ENCODE measurements around the gene TBC1D9B.

Gene TBC1D9B

GRCh38 chr5:179900206-179900605 lies 7.5 kb downstream of the TBC1D9B start:
- Histone ChIP-seq H3K9me3 (ENCODE audit: control insufficient read depth, insufficient read depth, low read length) (no peaks in the 10 kb centered on the region), H3K4me3 (ENCODE audit: low read length) (no peak overlapping the region), H3K4me1 (ENCODE audit: control insufficient read depth, low read length) (no peaks in the 10 kb centered on the region), H3K79me2 (ENCODE audit: control insufficient read depth, low read length) (peaks cover 9% of the 10 kb centered on the region), H3K4me2 (ENCODE audit: low read length) (no peak overlapping the region), H3K36me3 (ENCODE audit: control insufficient read depth, low read length) (peaks cover 71% of the 10 kb centered on the region), H3K27ac (ENCODE audit: low read depth, low read length) (no peak overlapping the region), H3K27me3 (ENCODE audit: control insufficient read depth, low read length) (no peaks in the 10 kb centered on the region), H4K20me1 (ENCODE audit: control insufficient read depth, insufficient read depth, low read depth, low read length) (no peaks in the 10 kb centered on the region), H3F3A (ENCODE audit: control insufficient read depth, insufficient read depth) (no peaks in the 10 kb centered on the region), H3K9me2 (replicated peaks; ENCODE audit: control insufficient read depth, low read length) (no peaks in the 10 kb centered on the region)
- no peak for TF ChIP-seq CTCF (IDR thresholded peaks at IDR 0.05; ENCODE audit: low read depth, low read length, poor library complexity, severe bottlenecking)
- TF ChIP-seq EZH2phosphoT487 (IDR thresholded peaks at IDR 0.05; ENCODE audit: borderline replicate concordance, low read length) = no peak

- H3K9me3 ChIP-seq (ENCODE audit: control insufficient read depth, insufficient read depth, low read length) = no peaks in the 10 kb centered on the region
- H3K27me3 ChIP-seq (ENCODE audit: control insufficient read depth, low read length) = no peaks in the 10 kb centered on the region
- TF ChIP-seq CTCF (IDR thresholded peaks at IDR 0.05; ENCODE audit: low read depth, low read length, poor library complexity, severe bottlenecking) (no peak), EZH2phosphoT487 (IDR thresholded peaks at IDR 0.05; ENCODE audit: borderline replicate concordance, low read length) (no peak)
- H3K4me2 ChIP-seq (ENCODE audit: low read length) = no peak overlapping the region
- no peak overlapping the region for H3K4me3 ChIP-seq (ENCODE audit: low read length)
- peaks cover 71% of the 10 kb centered on the region for H3K36me3 ChIP-seq (ENCODE audit: control insufficient read depth, low read length)
- no peaks in the 10 kb centered on the region for H3K9me2 ChIP-seq (replicated peaks; ENCODE audit: control insufficient read depth, low read length)
- no peaks in the 10 kb centered on the region for H3K4me1 ChIP-seq (ENCODE audit: control insufficient read depth, low read length)
- no peak overlapping the region for H3K27ac ChIP-seq (ENCODE audit: low read depth, low read length)
- H3K79me2 ChIP-seq (ENCODE audit: control insufficient read depth, low read length) = no peaks in the 10 kb centered on the region
- no peaks in the 10 kb centered on the region for H3F3A ChIP-seq (ENCODE audit: control insufficient read depth, insufficient read depth)
- H4K20me1 ChIP-seq (ENCODE audit: control insufficient read depth, insufficient read depth, low read depth, low read length) = no peaks in the 10 kb centered on the region
Observed at GRCh38 chr5:179895861-179896260, 11.8 kb downstream of the TBC1D9B start.

- no peaks in the 10 kb centered on the region for H3K79me2 ChIP-seq (ENCODE audit: control insufficient read depth, low read length)
- no peaks in the 10 kb centered on the region for H3K9me2 ChIP-seq (replicated peaks; ENCODE audit: control insufficient read depth, low read length)
- TF ChIP-seq CTCF (IDR thresholded peaks at IDR 0.05; ENCODE audit: low read depth, low read length, poor library complexity, severe bottlenecking) = no peak
- no peak for TF ChIP-seq EZH2phosphoT487 (IDR thresholded peaks at IDR 0.05; ENCODE audit: borderline replicate concordance, low read length)
- no peak overlapping the region for H3K27ac ChIP-seq (ENCODE audit: low read depth, low read length)
- H3K4me1 ChIP-seq (ENCODE audit: control insufficient read depth, low read length) = no peaks in the 10 kb centered on the region
- H3K4me2 ChIP-seq (ENCODE audit: low read length) = no peak overlapping the region
- no peaks in the 10 kb centered on the region for H3F3A ChIP-seq (ENCODE audit: control insufficient read depth, insufficient read depth)
- H3K4me3 ChIP-seq (ENCODE audit: low read length) = no peak overlapping the region
- no peaks in the 10 kb centered on the region for H4K20me1 ChIP-seq (ENCODE audit: control insufficient read depth, insufficient read depth, low read depth, low read length)
- H3K27me3 ChIP-seq (ENCODE audit: control insufficient read depth, low read length) = no peaks in the 10 kb centered on the region
- H3K36me3 ChIP-seq (ENCODE audit: control insufficient read depth, low read length) = peaks cover 76% of the 10 kb centered on the region
- no peaks in the 10 kb centered on the region for H3K9me3 ChIP-seq (ENCODE audit: control insufficient read depth, insufficient read depth, low read length)
Observed at GRCh38 chr5:179893958-179894895, 13.5 kb downstream of the TBC1D9B start.

Measured in DOHH2 (cell line).